ENCODE results near the gene DIAPH2.
"Not testable (repeated sequence)": the region's sequence is repeated elsewhere in the genome, so short reads cannot be mapped to it uniquely, and the experiment has no call there.

DIAPH2 gene

DNA sequence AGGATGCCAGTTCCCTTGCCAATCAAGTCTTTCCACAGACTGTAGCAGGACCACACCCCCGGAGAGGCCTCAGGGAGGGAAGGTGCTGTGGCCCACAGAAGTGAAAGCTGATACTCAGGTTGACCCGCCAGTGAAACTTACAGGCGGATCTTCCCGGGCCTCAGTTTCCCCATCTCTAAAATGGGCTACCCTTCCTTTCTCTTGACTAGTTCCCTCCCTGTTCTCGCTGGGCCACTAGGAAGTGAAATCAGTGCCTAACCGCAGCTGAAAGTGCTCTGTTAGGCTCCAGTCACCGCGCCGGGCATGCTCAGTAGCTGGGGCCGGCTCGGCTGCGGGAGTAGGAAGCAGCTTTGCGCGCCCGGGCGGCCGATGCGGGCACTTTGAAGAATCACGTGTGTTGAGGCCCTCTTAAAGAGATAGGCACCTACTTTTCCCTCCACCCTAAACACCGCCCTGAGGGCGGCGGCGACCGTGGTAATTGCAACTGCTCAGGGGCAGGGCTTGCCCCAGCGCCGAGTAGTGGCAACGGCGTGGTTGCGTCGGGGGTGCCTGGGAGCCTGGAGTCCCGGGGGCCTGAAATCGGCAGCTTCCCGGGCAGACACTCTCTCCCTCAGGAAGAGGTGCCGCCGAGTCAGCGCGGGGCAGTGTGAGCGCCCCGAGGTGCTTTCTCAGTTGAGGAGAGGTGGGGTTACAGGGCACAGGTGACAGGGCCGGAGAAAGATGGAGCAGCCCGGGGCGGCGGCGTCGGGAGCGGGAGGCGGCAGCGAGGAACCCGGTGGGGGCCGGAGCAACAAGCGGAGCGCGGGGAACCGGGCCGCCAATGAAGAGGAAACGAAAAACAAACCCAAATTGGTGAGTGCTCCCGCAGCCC lies at the start of gene DIAPH2:
TSS of gene DIAPH2 (plus strand) at position 504 of the 871 bp plus-strand sequence.
- DNase-seq (ENCODE audit: low read depth in 3 of 3): peak in 2 of 3 experiments; percentile 28 to 57

- no peak for DNase-seq (ENCODE audit: low read depth in 3 of 3)
Observed at GRCh38 chrX:96650023-96650422, 34.6 kb upstream of the DIAPH2 start.

DNA sequence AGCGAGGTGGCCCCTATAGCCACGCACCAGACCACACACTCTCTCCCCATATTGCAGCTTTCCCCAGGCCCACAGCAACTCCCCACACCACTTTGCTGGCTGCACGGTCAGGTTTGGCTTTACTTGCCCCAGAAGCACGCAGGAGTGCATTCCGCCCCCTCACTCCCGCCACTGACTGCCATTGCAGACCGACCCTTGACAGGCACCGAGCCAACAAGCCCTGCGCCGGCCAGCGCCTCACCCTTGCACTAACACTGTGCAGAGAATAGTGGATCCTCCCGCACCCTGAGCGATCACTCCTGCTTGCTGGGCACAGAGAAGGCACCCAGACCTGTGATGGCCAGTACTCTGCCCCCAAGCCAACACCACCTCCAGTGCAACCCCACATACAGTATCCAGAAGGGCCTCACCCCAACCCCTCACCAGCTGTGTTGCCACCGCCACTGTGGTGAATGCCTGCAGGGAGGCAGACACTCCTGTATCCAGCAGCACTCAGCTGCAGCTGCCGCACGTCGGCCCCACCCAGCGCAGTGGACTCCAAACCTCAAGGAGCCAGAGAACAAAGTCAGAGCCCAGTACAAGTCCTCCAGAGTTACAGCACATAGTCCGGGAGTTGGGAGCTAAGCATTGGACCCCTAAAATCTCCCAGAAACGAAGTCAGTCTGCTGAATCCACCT lies 28.6 kb upstream of the DIAPH2 start:
- no peak for DNase-seq (ENCODE audit: low read depth in 3 of 3)

GRCh38 chrX:96682516-96682915 lies 2.1 kb upstream of the DIAPH2 start:
- no peak for DNase-seq (ENCODE audit: low read depth in 3 of 3)

DNA sequence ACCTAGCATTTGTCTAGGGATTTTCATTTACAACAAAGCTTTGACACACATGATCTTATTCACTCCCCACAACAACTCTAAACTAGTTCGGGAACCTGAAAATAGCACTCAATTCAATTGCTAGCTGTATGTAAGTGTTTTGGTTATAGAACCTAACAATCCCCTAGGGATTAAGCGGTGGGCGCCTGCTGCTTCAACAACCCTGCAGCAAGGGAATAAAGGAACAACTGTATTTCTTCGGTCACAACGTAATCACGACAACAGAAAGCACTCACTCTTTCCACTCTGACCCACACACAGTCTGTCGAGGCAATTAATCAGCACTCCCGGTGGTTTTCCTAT lies 674 bp upstream of the DIAPH2 start:
- DNase-seq (ENCODE audit: low read depth in 3 of 3): no peak

DNA sequence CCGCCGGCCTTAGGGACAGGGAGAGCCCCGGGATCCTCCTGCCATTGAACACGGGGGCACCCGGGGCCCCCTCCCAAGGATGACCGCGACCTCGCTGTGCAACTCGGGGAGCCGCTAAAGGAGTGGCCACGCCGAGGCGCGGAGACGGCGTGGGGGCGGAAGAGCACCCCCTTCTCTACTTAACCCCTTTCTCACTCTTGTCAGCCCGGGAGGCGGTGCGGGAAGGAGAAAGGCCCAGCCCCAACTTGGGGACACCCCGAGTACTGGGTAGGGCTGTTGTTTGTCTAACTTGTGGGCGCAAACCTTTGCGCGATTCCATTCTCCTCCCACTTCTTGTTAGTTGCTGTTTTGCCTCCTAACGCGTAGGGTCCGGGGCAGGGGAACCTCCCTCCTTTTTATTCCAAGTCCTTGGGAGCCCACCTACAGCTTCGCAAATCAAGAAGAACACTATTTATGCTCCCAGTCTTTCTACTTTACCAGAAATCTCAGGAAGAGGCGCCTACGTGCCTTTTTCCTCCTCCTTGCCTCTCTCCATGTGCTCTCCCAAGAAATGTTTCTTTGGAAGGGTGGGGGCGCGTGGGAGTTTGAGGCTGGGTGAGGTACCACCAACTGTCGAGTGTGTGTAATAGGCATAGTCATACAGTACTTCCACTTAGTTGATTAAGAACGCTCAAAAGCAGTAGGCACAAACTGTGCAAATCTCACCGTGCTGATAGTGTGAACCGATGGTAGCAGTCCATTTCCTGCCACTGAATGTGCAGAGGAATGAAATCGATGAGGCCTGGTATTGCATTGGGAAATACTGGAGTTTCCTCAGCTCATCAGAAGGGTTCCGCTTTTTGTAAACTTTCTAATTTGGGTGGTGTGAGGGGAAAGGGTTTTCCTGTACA lies 813 bp downstream of the DIAPH2 start:
- DNase-seq (ENCODE audit: low read depth in 3 of 3): peak in 1 of 3 experiments; percentile 38

- no peak for DNase-seq (ENCODE audit: low read depth in 3 of 3)
Observed at GRCh38 chrX:96687776-96688175, 3.1 kb downstream of the DIAPH2 start.

DNA sequence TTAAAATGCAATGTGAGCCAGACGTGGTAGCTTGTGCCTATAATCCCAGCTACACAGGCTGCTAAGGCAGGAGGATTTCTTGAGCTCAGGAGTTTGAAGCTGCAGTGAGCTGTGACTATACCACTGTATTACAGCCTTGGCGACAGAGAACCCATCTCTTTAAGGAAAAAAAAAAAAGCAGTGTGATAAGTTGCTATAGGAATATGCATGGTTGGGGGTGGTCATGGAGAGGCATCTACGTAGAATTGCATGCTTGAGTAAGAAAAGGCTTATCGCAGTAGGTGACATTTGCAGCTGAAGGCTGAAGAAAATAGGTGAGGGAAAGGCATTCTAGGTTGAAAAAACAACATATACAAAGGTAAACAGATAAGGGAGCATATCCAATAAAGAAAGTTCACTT lies 4.1 kb downstream of the DIAPH2 start:
- DNase-seq (ENCODE audit: low read depth in 3 of 3): no peak

DNA sequence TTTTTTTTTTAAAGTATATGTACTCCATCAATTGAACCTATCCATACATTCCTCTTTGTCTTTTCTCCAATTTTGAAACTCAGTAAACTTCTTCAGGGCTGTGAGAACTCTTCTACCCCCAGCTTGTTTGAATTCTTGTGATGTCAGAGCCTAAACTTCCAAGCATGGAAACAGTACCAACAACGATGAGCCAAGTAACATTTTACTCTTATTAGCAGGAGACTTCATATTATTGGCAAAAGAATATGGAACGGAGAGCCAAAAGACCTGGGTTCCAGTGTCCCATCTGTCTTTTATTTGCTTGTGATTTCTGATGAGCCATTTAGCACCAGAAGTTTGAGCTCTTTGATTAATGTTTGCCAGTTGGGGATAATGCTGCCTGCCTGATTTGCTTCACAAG lies 5.3 kb downstream of the DIAPH2 start:
- no peak for DNase-seq (ENCODE audit: low read depth in 3 of 3)

- no peak for DNase-seq (ENCODE audit: low read depth in 3 of 3)
Observed at GRCh38 chrX:96692454-96692853, 7.8 kb downstream of the DIAPH2 start.

GRCh38 chrX:96692890-96693289 lies 8.2 kb downstream of the DIAPH2 start:
- DNase-seq (ENCODE audit: low read depth in 3 of 3): no peak

- DNase-seq (ENCODE audit: low read depth in 3 of 3): no peak
Observed at GRCh38 chrX:96693407-96693806, 8.8 kb downstream of the DIAPH2 start.

DNA sequence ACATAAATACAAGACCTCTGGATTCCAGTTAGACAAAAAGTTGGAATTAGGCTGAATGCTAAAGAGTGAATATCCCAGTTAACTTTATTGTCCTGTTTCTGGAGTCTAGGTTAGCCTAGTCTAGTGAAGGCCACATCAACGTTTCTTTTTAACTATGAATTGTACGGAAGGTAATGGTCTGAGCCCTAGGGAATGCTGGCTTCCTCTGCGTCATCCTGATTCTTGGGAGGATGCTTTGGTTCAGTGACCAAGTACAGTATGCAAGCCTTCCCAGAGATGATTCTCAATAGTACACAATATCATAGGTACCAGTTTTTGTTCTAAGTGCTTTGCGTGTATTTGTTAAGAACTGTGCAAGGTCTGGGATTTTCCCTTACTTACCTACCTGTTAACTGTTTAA lies 11.8 kb downstream of the DIAPH2 start:
- no peak for DNase-seq (ENCODE audit: low read depth in 3 of 3)

GRCh38 chrX:96700625-96701024 lies 16.0 kb downstream of the DIAPH2 start:
- no peak for DNase-seq (ENCODE audit: low read depth in 3 of 3)

DNA sequence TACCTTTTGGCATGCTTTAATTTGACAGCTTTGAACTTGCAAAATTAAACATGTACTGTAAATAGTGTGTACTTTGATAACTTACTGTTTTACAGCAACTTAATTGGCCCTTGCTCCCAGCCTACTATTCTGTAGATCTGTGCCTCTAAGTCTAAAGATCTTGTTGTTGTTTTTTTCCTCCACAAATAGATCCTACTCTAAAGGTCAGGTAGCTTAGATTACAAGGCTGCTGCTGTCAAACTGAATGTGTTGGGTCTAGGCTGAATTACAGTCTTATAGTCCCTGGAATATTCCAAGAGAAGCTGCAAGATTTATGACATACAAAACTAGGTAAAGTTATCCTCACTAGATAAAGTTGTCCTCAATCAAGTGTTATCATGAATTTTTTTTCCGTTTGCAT lies 18.7 kb downstream of the DIAPH2 start:
- DNase-seq (ENCODE audit: low read depth in 3 of 3): no peak

DNA sequence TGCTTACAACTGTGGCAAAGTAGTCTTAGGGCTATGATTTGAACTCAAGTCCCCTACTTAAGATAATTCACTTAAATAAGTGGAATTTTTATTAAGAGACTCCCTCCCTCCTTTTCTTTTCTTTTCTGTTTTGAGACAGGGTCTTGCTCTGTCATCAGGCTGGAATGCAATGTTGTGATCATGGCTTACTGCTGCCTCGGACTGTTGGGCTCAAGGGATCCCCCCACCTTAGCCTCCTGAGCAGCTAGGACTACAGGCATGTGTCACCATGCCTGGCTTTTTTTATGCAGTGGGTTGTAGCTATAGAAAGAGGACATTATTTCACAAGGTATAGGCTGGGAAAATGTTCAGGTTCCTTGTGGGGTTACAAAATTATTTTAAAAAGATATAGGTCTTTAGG lies 19.2 kb downstream of the DIAPH2 start:
- no peak for DNase-seq (ENCODE audit: low read depth in 3 of 3)

GRCh38 chrX:96704629-96705028 lies 20.0 kb downstream of the DIAPH2 start:
- no peak for DNase-seq (ENCODE audit: low read depth in 3 of 3)

- DNase-seq (ENCODE audit: low read depth in 3 of 3): no peak
Observed at GRCh38 chrX:96705905-96706304, 21.3 kb downstream of the DIAPH2 start.

GRCh38 chrX:96707804-96708203 lies 23.2 kb downstream of the DIAPH2 start:
- no peak for DNase-seq (ENCODE audit: low read depth in 3 of 3)

GRCh38 chrX:96710031-96710430 lies 25.4 kb downstream of the DIAPH2 start:
- DNase-seq (ENCODE audit: low read depth in 3 of 3): no peak

DNA sequence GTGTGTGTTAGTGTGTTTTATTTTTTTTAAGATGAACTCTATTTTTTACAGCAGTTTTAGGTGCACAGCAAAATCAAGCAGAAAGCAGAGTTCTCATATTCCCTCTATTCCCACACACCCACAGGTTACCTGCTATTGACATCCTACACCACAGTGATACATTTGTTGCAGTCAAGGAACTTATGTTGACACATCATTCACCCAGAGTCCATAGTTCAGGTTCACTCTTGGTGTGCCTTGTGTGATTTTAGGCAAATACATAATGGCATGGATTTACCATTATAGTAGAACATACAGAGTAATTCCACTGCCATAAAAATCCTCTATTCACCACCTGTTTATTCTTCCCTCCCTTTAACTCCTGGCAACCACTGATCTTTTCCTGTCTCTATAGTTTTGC lies 28.7 kb downstream of the DIAPH2 start:
- DNase-seq (ENCODE audit: low read depth in 3 of 3): no peak

DNA sequence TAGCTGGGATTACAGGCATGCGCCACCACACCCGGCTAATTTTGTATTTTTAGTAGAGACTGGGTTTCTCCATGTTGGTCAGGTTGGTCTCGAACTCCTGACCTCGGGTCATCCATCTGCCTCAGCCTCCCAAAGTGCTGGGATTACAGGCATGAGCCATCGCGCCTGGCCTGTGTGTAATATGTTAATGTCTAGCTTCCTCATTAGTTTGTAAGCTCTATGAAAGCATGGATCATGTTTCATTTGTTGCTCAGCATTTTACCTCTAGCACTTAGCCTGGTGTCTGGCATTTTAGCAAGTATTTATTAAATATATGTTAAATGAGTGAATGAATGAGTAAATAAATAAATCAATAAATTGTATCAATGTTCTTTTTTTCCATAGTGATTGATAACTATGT lies 29.8 kb downstream of the DIAPH2 start:
- not testable (repeated sequence) for DNase-seq (ENCODE audit: low read depth in 3 of 3)
